ENCODE results near the gene AFTPH. TPM values are rescaled to one million over a fixed set of nuclear protein-coding genes. Genes with fewer than 3 reads are reported as not detected.

The AFTPH gene
- total RNA-seq, 1 donor from 2014 or later = 13.3 TPM

- Mint-ChIP-seq H3K4me1 (ENCODE audit: low read depth, unreplicated experiment) (peaks cover 4% of the 10 kb centered on the region), H3K27ac (ENCODE audit: unreplicated experiment) (no peak overlapping the region), H3K36me3 (ENCODE audit: unreplicated experiment) (no peaks in the 10 kb centered on the region), H3K4me3 (ENCODE audit: unreplicated experiment) (no peak overlapping the region), H3K9me3 (ENCODE audit: unreplicated experiment) (no peaks in the 10 kb centered on the region), H3K27me3 (ENCODE audit: unreplicated experiment) (no peaks in the 10 kb centered on the region)
- TF ChIP-seq, protein P1, sequence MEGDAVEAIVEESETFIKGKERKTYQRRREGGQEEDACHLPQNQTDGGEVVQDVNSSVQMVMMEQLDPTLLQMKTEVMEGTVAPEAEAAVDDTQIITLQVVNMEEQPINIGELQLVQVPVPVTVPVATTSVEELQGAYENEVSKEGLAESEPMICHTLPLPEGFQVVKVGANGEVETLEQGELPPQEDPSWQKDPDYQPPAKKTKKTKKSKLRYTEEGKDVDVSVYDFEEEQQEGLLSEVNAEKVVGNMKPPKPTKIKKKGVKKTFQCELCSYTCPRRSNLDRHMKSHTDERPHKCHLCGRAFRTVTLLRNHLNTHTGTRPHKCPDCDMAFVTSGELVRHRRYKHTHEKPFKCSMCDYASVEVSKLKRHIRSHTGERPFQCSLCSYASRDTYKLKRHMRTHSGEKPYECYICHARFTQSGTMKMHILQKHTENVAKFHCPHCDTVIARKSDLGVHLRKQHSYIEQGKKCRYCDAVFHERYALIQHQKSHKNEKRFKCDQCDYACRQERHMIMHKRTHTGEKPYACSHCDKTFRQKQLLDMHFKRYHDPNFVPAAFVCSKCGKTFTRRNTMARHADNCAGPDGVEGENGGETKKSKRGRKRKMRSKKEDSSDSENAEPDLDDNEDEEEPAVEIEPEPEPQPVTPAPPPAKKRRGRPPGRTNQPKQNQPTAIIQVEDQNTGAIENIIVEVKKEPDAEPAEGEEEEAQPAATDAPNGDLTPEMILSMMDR (IDR thresholded peaks at IDR 0.05; ENCODE audit: partially characterized antibody, unreplicated experiment) = no peak
- DNase-seq = no peak
Measured at GRCh38 chr2:64535024-64535423, 10.9 kb downstream of the AFTPH start.

DNA sequence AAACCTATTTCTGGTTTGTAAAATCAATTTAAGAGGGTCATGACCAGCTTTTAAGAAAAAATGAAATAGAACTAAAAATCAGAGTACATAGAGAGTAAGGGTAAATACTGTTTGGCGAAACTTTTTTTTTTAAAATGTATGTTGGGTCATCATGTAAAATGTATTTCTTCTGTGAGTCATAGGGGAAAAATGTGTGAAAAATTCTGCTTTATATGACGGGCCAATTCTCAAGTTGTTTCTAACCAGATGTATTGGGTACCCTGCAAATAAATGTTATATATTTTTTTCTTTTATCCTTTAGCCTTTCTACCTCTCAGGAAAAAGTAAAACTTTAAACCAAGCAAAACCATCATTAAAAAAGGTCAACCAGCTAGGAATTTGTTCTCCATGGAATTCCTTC lies 13.9 kb downstream of the AFTPH start:
- TF ChIP-seq, protein P1 (IDR thresholded peaks at IDR 0.05; ENCODE audit: partially characterized antibody, unreplicated experiment) = no peak
- Mint-ChIP-seq H3K27ac (ENCODE audit: unreplicated experiment) (no peak overlapping the region), H3K27me3 (ENCODE audit: unreplicated experiment) (no peaks in the 10 kb centered on the region), H3K9me3 (ENCODE audit: unreplicated experiment) (no peaks in the 10 kb centered on the region), H3K4me1 (ENCODE audit: low read depth, unreplicated experiment) (peaks cover 4% of the 10 kb centered on the region), H3K4me3 (ENCODE audit: unreplicated experiment) (no peak overlapping the region), H3K36me3 (ENCODE audit: unreplicated experiment) (no peaks in the 10 kb centered on the region)
- DNase-seq = no peak

- Mint-ChIP-seq H3K36me3 (ENCODE audit: unreplicated experiment) (no peaks in the 10 kb centered on the region), H3K4me3 (ENCODE audit: unreplicated experiment) (no peak overlapping the region), H3K27me3 (ENCODE audit: unreplicated experiment) (no peaks in the 10 kb centered on the region), H3K9me3 (ENCODE audit: unreplicated experiment) (no peaks in the 10 kb centered on the region), H3K4me1 (ENCODE audit: low read depth, unreplicated experiment) (peaks cover 4% of the 10 kb centered on the region), H3K27ac (ENCODE audit: unreplicated experiment) (no peak overlapping the region)
- no peak for DNase-seq
- TF ChIP-seq, protein P1 (IDR thresholded peaks at IDR 0.05; ENCODE audit: partially characterized antibody, unreplicated experiment) = no peak
Measured at GRCh38 chr2:64538764-64539433, 14.8 kb downstream of the AFTPH start.

- H3K9me3 Mint-ChIP-seq (ENCODE audit: unreplicated experiment) = no peaks in the 10 kb centered on the region
- H3K27ac Mint-ChIP-seq (ENCODE audit: unreplicated experiment) = no peak overlapping the region
- H3K36me3 Mint-ChIP-seq (ENCODE audit: unreplicated experiment) = no peaks in the 10 kb centered on the region
- H3K4me3 Mint-ChIP-seq (ENCODE audit: unreplicated experiment) = no peak overlapping the region
- TF ChIP-seq, protein P1 (IDR thresholded peaks at IDR 0.05; ENCODE audit: partially characterized antibody, unreplicated experiment) = no peak
- DNase-seq = no peak
- H3K4me1 Mint-ChIP-seq (ENCODE audit: low read depth, unreplicated experiment) = peaks cover 4% of the 10 kb centered on the region
- H3K27me3 Mint-ChIP-seq (ENCODE audit: unreplicated experiment) = no peaks in the 10 kb centered on the region
Measured at GRCh38 chr2:64540615-64541014, 16.5 kb downstream of the AFTPH start.

- TF ChIP-seq, protein P1 (IDR thresholded peaks at IDR 0.05; ENCODE audit: partially characterized antibody, unreplicated experiment) = no peak
- H3K4me3 Mint-ChIP-seq (ENCODE audit: unreplicated experiment) = no peak overlapping the region
- DNase-seq = no peak
- H3K27ac Mint-ChIP-seq (ENCODE audit: unreplicated experiment) = no peak overlapping the region
- H3K36me3 Mint-ChIP-seq (ENCODE audit: unreplicated experiment) = no peaks in the 10 kb centered on the region
- H3K9me3 Mint-ChIP-seq (ENCODE audit: unreplicated experiment) = no peaks in the 10 kb centered on the region
- peaks cover 4% of the 10 kb centered on the region for H3K4me1 Mint-ChIP-seq (ENCODE audit: low read depth, unreplicated experiment)
- H3K27me3 Mint-ChIP-seq (ENCODE audit: unreplicated experiment) = no peaks in the 10 kb centered on the region
Measured at GRCh38 chr2:64541547-64541946, 17.4 kb downstream of the AFTPH start.

Measured in glutamatergic neuron (in vitro differentiated cells).